C4-2B (cell line): ENCODE measurements around the gene XK.

Experiments
- H3K27ac ChIP-seq: fragments of 450-650 bp; 2 replicates; pipeline ENCODE4 v1.5.1; 2017
- CTCF ChIP-seq: fragments of 450-650 bp; conservative IDR thresholded peaks from 2 replicates; pipeline ENCODE4 v1.5.1; 2017; ENCODE audit warnings: mild to moderate bottlenecking
- ZFX ChIP-seq: fragments of 450-650 bp; IDR thresholded peaks from 2 replicates; pipeline ENCODE4 v1.6.1; 2017

XK gene

GRCh38 chrX:37726346-37726745 is 40.8 kb downstream of the XK start:
- H3K27ac ChIP-seq = no peak overlapping the region
- TF ChIP-seq CTCF (no peak), ZFX (no peak)

DNA sequence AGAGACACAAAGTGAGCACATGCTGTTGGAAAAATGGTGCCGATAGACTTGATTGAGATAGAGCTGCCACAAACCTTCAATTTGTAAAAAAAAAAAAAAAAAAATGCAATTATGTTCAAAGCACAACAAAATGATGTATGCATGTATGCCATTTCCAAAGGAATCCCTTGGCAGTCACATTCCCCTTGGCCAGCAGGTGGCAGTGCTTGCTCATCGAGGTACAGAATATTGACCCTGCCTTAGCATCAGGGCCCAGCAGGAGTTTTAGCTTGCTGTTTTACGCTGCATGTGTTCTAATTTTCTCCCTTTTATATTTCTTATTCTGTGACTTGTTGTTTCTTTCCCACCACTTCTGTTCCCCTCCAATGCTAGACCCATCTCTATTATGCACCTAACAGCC is 59.8 kb downstream of the XK start:
- H3K27ac ChIP-seq = no peak overlapping the region
- TF ChIP-seq ZFX (no peak), CTCF (peak; percentile 81)

GRCh38 chrX:37745835-37746217 is 60.2 kb downstream of the XK start:
- TF ChIP-seq ZFX (no peak), CTCF (no peak)
- H3K27ac ChIP-seq = no peak overlapping the region

GRCh38 chrX:37746218-37746941 is 60.8 kb downstream of the XK start:
- TF ChIP-seq CTCF (no peak), ZFX (no peak)
- no peak overlapping the region for H3K27ac ChIP-seq

GRCh38 chrX:37746951-37747350 is 61.4 kb downstream of the XK start:
- no peak for TF ChIP-seq ZFX
- TF ChIP-seq CTCF = no peak
- H3K27ac ChIP-seq = no peak overlapping the region

GRCh38 chrX:37752281-37752680 is 66.7 kb downstream of the XK start:
- H3K27ac ChIP-seq = no peak overlapping the region
- TF ChIP-seq CTCF (no peak), ZFX (no peak)

- no peak for TF ChIP-seq CTCF
- no peak for TF ChIP-seq ZFX
- H3K27ac ChIP-seq = no peak overlapping the region
Observed at GRCh38 chrX:37752936-37753335, 67.3 kb downstream of the XK start.
